PFSK-1 (cell line): ENCODE measurements around the gene RPS6KA2.

Source experiments
- FOXP2 ChIP-seq: optimal IDR thresholded peaks from 2 replicates; pipeline ENCODE3; 2011; ENCODE audit warnings: borderline replicate concordance, control low read depth, inconsistent platforms; ENCODE audit not compliant: insufficient read depth; ENCODE audit errors: extremely low read length, extremely low read depth
- POLR2AphosphoS5 ChIP-seq: IDR thresholded peaks from 2 replicates; pipeline ENCODE4 v1.6.1; 2012; ENCODE audit warnings: low read depth, mild to moderate bottlenecking, control low read depth, low read length, moderate library complexity
- SIN3A ChIP-seq: IDR thresholded peaks from 2 replicates; pipeline ENCODE4 v1.6.1; 2012; ENCODE audit warnings: mild to moderate bottlenecking, low read length, moderate library complexity, borderline replicate concordance; ENCODE audit not compliant: insufficient read depth
- TAF1 ChIP-seq: IDR thresholded peaks from 2 replicates; pipeline ENCODE4 v1.6.1; 2012; ENCODE audit warnings: low read length, control low read depth, borderline replicate concordance; ENCODE audit not compliant: insufficient read depth
- TF ChIP-seq, protein P1 (sequence below), 2 experiments: IDR thresholded peaks; 2 replicates each; pipeline versions ENCODE4 v1.6.1 to v1.8.0; 2011 to 2012; ENCODE audit warnings: low read depth in 2 of 2, low read length in 2 of 2, control low read depth in 1 of 2, inconsistent platforms in 1 of 2, mild to moderate bottlenecking in 1 of 2, moderate library complexity in 1 of 2; ENCODE audit not compliant: insufficient read depth in 1 of 2

RPS6KA2 gene

DNA sequence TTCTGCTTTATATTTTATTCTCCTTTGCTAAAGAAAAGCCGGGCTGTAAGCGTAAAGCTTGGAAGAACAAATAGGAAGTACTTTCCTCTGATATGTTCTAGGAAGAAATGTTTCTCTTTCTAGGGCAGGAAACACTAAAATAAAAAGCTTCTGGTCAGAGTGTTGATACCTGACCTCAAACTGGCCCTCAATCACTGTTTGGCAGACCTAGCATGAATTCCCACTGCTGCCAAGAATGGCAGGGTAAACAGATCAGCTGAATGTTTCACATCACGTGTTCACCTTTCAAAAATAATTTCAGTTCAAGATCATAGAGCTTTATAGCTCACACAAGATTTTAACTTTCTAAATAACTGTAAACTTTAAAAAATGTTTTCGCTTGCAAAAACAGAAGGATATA lies 247.3 kb downstream of the RPS6KA2 start:
- TF ChIP-seq FOXP2 (no peak), POLR2AphosphoS5 (no peak), SIN3A (no peak), TAF1 (no peak)
- TF ChIP-seq, protein P1, sequence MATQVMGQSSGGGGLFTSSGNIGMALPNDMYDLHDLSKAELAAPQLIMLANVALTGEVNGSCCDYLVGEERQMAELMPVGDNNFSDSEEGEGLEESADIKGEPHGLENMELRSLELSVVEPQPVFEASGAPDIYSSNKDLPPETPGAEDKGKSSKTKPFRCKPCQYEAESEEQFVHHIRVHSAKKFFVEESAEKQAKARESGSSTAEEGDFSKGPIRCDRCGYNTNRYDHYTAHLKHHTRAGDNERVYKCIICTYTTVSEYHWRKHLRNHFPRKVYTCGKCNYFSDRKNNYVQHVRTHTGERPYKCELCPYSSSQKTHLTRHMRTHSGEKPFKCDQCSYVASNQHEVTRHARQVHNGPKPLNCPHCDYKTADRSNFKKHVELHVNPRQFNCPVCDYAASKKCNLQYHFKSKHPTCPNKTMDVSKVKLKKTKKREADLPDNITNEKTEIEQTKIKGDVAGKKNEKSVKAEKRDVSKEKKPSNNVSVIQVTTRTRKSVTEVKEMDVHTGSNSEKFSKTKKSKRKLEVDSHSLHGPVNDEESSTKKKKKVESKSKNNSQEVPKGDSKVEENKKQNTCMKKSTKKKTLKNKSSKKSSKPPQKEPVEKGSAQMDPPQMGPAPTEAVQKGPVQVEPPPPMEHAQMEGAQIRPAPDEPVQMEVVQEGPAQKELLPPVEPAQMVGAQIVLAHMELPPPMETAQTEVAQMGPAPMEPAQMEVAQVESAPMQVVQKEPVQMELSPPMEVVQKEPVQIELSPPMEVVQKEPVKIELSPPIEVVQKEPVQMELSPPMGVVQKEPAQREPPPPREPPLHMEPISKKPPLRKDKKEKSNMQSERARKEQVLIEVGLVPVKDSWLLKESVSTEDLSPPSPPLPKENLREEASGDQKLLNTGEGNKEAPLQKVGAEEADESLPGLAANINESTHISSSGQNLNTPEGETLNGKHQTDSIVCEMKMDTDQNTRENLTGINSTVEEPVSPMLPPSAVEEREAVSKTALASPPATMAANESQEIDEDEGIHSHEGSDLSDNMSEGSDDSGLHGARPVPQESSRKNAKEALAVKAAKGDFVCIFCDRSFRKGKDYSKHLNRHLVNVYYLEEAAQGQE (IDR thresholded peaks at IDR 0.05; ENCODE audit: insufficient read depth in 1 of 2, low read depth in 2 of 2, low read length in 2 of 2) = no peak

DNA sequence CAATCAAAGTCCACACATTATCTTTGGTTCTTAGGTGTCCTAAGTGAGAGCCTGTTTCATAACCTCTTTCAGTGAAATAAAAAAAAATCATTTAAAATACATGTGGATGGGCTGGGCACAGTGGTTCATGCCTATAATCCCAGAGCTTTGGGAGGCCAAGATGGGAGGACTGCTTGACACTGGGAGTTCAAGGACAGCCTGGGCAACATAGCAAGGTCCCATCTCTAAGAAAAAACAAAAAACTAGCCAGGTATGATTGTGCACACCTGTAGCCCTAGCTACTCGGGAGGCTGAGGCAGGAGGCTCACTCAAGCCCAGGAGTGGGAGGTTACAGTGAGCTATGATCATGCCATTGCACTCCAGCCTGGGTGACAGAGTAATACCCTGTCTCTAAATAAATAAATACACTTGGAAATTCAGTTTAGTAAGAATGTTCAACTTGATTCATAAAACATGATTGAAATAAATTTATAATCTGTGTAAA lies 247.9 kb downstream of the RPS6KA2 start:
- TF ChIP-seq, protein P1 (IDR thresholded peaks at IDR 0.05; ENCODE audit: insufficient read depth in 1 of 2, low read depth in 2 of 2, low read length in 2 of 2) = no peak
- TF ChIP-seq SIN3A (no peak), FOXP2 (no peak), TAF1 (no peak), POLR2AphosphoS5 (no peak)

DNA sequence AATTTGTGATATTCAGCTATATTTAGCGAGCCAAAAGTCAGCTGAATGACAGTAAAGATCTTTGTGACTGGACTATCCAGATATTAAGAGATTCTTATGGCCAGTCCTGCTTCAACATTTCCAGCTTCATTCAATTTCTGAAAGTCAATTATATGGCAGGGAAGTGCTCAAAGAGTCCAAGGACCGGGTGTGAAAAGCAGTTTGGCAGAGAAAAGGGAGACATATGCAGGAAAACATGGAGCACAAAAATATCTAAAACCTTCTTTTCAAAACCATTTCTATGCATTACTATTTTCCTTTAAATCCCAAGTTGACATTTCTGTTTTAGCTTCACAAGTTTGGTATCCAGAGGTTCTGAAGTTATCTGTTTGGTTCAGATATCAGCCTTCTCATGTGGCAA lies 249.3 kb downstream of the RPS6KA2 start:
- no peak for TF ChIP-seq SIN3A
- TF ChIP-seq, protein P1 (IDR thresholded peaks at IDR 0.05; ENCODE audit: insufficient read depth in 1 of 2, low read depth in 2 of 2, low read length in 2 of 2) = no peak
- TF ChIP-seq FOXP2 = no peak
- no peak for TF ChIP-seq TAF1
- TF ChIP-seq POLR2AphosphoS5 = no peak

DNA sequence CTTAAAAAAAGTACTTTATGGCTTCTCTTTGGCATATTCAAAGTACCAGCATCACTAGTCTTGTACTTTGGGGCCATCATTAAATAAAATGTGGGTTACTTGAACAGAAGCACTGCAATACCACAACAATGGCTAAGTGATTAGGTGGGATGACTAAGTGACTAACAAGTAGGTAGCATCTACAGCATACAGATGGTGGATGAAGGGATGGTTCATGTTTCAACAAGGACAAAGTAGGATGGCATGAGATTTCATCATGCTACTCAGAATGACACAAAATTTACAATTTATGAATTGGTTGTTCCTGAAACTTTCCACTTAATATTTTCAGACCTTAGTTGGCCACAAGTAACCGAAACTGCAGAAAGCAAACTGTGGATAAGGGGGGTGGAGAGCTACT lies 252.0 kb downstream of the RPS6KA2 start:
- TF ChIP-seq TAF1 (no peak), POLR2AphosphoS5 (no peak), SIN3A (no peak), FOXP2 (no peak)
- TF ChIP-seq, protein P1 (IDR thresholded peaks at IDR 0.05; ENCODE audit: insufficient read depth in 1 of 2, low read depth in 2 of 2, low read length in 2 of 2) = no peak

DNA sequence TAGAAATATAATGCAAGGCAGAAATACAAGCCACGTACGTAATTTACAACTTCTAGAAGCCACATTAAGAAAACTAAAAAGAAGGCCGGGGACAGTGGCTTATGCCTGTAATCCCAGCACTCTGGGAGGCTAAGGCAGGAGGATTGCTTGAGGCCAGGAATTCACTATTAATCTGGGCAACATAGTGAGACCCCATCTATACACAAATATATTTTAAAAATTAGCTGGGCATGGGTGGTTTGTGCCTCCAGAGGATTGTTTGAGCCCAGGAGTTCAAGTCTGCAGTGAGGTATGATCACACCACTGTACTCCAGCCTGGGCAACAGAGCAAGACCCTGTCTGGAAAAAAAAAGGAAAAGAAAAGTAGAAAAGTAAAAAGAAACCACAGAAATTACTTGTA lies 256.6 kb downstream of the RPS6KA2 start:
- TF ChIP-seq FOXP2 (no peak), SIN3A (no peak)
